Activated naive CD8-positive, alpha-beta T cell (primary cell): ENCODE results near the gene RTN4RL1.

Experiments used
- H3K27ac Mint-ChIP-seq: one replicate; pipeline ENCODE4 v1.8.0; 2021; ENCODE audit warnings: mixed read lengths
- H3K27me3 Mint-ChIP-seq: one replicate; pipeline ENCODE4 v1.8.0; 2021; ENCODE audit warnings: mixed read lengths
- H3K36me3 Mint-ChIP-seq: one replicate; pipeline ENCODE4 v1.8.0; 2021; ENCODE audit warnings: mixed read lengths
- H3K4me1 Mint-ChIP-seq: one replicate; pipeline ENCODE4 v1.8.0; 2021; ENCODE audit warnings: low read depth, mixed read lengths
- H3K4me3 Mint-ChIP-seq: one replicate; pipeline ENCODE4 v1.8.0; 2021; ENCODE audit warnings: mild to moderate bottlenecking, mixed read lengths
- H3K9me3 Mint-ChIP-seq: one replicate; pipeline ENCODE4 v1.8.0; 2021; ENCODE audit warnings: low read depth, mixed read lengths

RTN4RL1 gene, protein sequence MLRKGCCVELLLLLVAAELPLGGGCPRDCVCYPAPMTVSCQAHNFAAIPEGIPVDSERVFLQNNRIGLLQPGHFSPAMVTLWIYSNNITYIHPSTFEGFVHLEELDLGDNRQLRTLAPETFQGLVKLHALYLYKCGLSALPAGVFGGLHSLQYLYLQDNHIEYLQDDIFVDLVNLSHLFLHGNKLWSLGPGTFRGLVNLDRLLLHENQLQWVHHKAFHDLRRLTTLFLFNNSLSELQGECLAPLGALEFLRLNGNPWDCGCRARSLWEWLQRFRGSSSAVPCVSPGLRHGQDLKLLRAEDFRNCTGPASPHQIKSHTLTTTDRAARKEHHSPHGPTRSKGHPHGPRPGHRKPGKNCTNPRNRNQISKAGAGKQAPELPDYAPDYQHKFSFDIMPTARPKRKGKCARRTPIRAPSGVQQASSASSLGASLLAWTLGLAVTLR

GRCh38 chr17:2025220-2025621, at the start of gene RTN4RL1:
TSS of gene RTN4RL1 (minus strand) at chr17:2025334. CDS start at chr17:2024865, 469 bp downstream.
- Mint-ChIP-seq H3K9me3 (no peaks in the 10 kb centered on the region), H3K27ac (no peak within 1 kb of the TSS), H3K4me3 (peak within 1 kb of the TSS; percentile 83), H3K4me1 (peaks cover 18% of the 10 kb centered on the region), H3K36me3 (no peaks in the 10 kb centered on the region), H3K27me3 (peaks cover 6% of the 10 kb centered on the region)

DNA sequence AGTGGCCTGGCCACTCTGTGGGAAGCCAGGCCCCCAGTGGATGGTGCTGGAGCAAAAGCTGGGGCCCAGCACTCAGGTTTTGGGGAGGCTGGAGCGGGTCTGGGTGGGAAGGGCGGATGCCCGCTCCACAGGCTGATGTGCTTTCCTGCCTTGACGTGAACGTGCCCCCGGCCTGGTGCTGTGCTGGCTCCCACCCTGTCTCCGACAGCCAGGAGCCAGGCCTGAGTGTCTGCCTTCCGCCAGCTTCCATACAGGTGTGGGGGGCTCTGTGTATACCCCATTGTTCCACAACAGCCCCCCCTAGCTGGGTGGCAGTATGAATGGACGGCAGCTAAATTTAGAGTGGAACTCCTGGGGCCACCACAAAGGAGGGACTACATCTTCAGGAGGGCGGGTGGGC, 49.8 kb upstream of the RTN4RL1 start:
- peaks cover 30% of the 10 kb centered on the region for H3K36me3 Mint-ChIP-seq
- H3K4me1 Mint-ChIP-seq: peaks cover 18% of the 10 kb centered on the region

GRCh38 chr17:2071455-2072281, 46.5 kb upstream of the RTN4RL1 start:
- H3K27ac Mint-ChIP-seq: no peak overlapping the region
- H3K4me1 Mint-ChIP-seq: peaks cover 29% of the 10 kb centered on the region
- no peaks in the 10 kb centered on the region for H3K9me3 Mint-ChIP-seq
- no peak overlapping the region for H3K4me3 Mint-ChIP-seq
- peaks cover 23% of the 10 kb centered on the region for H3K36me3 Mint-ChIP-seq
- no peaks in the 10 kb centered on the region for H3K27me3 Mint-ChIP-seq

More for the DNA sequence above, 49.8 kb upstream of the RTN4RL1 start:
- H3K27me3 Mint-ChIP-seq: no peaks in the 10 kb centered on the region
- no peaks in the 10 kb centered on the region for H3K9me3 Mint-ChIP-seq
- H3K27ac Mint-ChIP-seq: no peak overlapping the region
- no peak overlapping the region for H3K4me3 Mint-ChIP-seq

DNA sequence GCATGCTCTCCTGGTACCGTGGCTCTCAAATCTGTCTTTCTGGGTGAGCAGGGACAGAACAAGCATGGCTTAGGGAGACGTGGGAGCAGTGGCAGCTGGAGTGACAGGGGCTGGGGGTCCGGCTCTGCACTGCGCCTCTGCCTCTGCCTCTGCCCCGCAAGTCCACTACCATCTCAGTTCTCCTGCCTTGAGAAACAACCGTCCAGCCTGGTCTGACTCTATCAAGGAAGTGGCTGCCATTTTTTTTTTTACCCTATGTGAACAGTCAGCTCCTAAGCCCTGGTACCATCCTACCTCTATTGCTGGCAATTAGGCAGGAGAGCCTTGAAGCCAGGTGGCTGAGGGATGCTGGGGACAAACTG, 45.9 kb upstream of the RTN4RL1 start:
- peak overlapping the region; percentile 41 for H3K27ac Mint-ChIP-seq
- no peaks in the 10 kb centered on the region for H3K27me3 Mint-ChIP-seq
- peaks cover 29% of the 10 kb centered on the region for H3K4me1 Mint-ChIP-seq
- no peak overlapping the region for H3K4me3 Mint-ChIP-seq
- H3K9me3 Mint-ChIP-seq: no peaks in the 10 kb centered on the region
- peaks cover 26% of the 10 kb centered on the region for H3K36me3 Mint-ChIP-seq

DNA sequence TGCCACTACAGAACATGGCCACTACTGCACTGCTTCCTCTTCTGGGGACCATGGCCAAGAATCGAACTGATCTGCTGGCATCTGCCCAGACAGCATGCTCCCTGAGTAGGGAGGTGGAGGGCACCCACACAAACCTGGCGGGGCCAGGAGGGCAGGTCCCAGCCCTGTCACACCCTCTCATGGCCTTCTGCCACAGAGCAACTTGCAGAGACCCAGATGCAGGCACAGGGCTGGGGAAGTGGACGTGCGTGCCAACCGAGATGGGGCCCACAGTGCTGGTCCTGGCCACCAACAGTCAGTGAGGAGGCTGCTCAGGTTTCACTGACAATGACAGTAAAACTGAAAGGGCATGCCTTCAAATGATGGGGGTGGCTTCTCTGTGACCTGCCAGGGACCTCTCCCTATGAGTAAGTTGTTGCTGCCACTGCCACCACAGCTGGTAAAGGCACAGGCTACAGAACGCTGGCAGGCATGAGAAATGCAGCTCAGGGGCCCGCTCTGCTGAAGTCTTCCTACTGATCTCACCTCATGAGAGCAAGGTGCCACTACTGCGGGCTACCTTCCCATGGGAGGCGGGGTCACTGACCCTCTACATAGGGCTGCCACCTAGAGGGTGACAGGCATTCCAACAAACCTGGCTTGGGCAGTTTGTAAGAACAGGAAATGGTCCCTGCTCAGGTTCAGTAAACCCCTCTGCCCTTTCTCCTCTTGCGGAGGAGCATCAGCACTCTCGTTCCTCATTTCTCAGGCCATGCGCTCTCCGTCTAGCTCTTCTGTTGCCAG, 45.3 kb upstream of the RTN4RL1 start:
- Mint-ChIP-seq H3K36me3 (peaks cover 28% of the 10 kb centered on the region), H3K27me3 (no peaks in the 10 kb centered on the region), H3K27ac (peak overlapping the region; percentile 86), H3K4me1 (peaks cover 28% of the 10 kb centered on the region), H3K4me3 (peak overlapping the region; percentile 67), H3K9me3 (no peaks in the 10 kb centered on the region)

DNA sequence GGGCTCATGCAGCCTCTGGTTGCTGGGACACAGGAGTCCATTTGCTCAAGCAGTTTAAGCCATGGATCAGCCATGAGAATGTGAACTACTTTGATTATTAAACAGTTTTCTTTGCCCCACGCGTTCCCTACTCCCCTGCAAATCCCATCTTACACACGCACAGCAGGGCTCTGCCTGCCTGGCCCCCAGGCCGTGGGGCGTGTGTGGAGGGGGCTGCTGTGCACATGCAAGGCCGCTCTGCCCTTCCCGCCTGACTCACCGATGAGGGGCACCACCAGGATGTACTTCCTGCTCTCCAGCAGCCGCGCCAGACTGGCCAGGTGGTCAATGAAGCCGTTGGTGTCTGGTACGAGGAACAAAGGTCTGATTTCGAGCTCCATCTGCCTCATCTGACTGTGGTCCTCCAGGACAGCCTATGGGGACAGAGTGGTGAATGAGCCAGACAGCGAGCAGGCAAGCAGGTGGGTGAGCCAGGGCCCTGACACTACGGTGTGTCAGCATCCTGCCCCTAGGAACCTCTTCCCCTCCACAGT, 43.5 kb upstream of the RTN4RL1 start:
- H3K9me3 Mint-ChIP-seq: no peaks in the 10 kb centered on the region
- H3K36me3 Mint-ChIP-seq: peaks cover 29% of the 10 kb centered on the region
- H3K27me3 Mint-ChIP-seq: no peaks in the 10 kb centered on the region
- peaks cover 27% of the 10 kb centered on the region for H3K4me1 Mint-ChIP-seq
- H3K27ac Mint-ChIP-seq: peak overlapping the region; percentile 61
- peak overlapping the region; percentile 40 for H3K4me3 Mint-ChIP-seq

DNA sequence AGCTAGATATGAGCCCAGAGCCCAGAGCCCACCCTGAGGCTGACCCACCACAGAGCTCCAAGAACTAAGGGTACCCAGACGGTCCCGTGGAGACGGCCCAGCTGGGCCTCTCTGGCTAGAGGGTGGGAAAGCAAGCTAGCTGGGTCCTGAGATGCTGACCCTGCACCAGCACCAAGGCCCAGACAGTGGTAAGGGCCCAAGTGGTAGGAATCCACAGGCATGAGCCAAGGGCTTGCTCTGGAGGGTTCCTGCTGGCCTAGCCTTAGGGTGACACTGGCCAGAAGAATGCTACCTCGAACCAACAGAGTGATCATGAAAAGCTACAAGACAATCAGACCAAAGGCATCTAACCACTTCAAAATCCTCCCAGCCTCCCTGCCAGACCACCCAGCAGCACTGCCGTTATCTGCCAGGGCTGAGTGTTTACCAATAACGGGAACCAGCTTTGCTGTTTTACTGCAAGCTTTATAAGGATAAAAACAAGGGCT, 42.9 kb upstream of the RTN4RL1 start:
- H3K27me3 Mint-ChIP-seq: no peaks in the 10 kb centered on the region
- no peak overlapping the region for H3K27ac Mint-ChIP-seq
- H3K4me3 Mint-ChIP-seq: no peak overlapping the region
- no peaks in the 10 kb centered on the region for H3K9me3 Mint-ChIP-seq
- H3K36me3 Mint-ChIP-seq: peaks cover 33% of the 10 kb centered on the region
- H3K4me1 Mint-ChIP-seq: peaks cover 27% of the 10 kb centered on the region

- Mint-ChIP-seq H3K9me3 (no peaks in the 10 kb centered on the region), H3K27me3 (no peaks in the 10 kb centered on the region), H3K36me3 (peaks cover 30% of the 10 kb centered on the region), H3K27ac (no peak overlapping the region), H3K4me3 (no peak overlapping the region), H3K4me1 (peaks cover 27% of the 10 kb centered on the region)
Measured at GRCh38 chr17:2067608-2068024, 42.5 kb upstream of the RTN4RL1 start.

GRCh38 chr17:2067048-2067561, 42.0 kb upstream of the RTN4RL1 start:
- Mint-ChIP-seq H3K4me3 (no peak overlapping the region), H3K9me3 (no peaks in the 10 kb centered on the region), H3K27ac (peak overlapping the region; percentile 6), H3K27me3 (no peaks in the 10 kb centered on the region), H3K4me1 (peaks cover 27% of the 10 kb centered on the region), H3K36me3 (peaks cover 32% of the 10 kb centered on the region)

GRCh38 chr17:2065949-2066400, 40.8 kb upstream of the RTN4RL1 start:
- Mint-ChIP-seq H3K9me3 (no peaks in the 10 kb centered on the region), H3K27ac (no peak overlapping the region), H3K4me1 (peaks cover 25% of the 10 kb centered on the region), H3K36me3 (peaks cover 34% of the 10 kb centered on the region), H3K4me3 (no peak overlapping the region), H3K27me3 (no peaks in the 10 kb centered on the region)

DNA sequence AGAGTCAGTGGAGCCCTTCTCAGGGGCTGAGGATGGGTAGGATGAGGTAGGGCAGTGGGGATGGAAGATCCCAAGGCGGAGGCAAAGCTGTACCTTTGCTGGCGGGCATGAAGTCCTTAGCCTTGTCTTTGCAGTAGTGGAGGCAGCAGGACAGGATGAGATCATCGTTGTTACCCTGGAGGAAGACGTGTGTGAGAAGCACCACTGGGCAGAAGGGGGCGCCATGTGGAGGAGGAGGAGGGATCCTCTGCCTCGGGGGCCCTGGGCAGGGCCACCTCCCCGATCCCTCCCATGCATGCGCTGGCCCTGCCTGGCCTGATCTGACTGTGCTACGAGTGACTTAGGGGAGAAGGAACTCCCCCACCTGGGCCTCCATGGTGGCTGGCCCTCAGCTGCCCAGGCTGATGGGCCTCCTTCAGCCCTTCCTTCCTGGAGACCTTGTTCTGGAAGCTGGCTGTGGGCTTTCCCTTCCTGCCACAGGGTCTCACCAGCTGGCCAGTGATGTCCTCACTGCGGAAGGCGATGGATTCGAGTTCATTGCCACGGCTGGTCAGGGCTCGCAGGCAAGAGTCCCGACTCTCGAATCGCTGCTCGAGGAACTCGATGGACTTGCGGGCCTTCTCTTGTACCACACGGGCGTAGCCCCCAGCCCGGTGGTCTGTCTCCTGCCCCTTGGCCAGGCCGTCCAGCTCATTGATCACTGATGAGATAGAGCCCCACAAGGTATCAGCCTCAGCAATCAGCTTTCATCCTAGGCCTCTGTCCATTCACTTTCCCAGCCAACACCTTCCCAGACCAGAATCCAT, 40.0 kb upstream of the RTN4RL1 start:
- no peak overlapping the region for H3K4me3 Mint-ChIP-seq
- H3K36me3 Mint-ChIP-seq: peaks cover 38% of the 10 kb centered on the region
- H3K27me3 Mint-ChIP-seq: peaks cover 2% of the 10 kb centered on the region
- H3K4me1 Mint-ChIP-seq: peaks cover 18% of the 10 kb centered on the region
- H3K27ac Mint-ChIP-seq: no peak overlapping the region
- no peaks in the 10 kb centered on the region for H3K9me3 Mint-ChIP-seq

GRCh38 chr17:2064520-2064971, 39.4 kb upstream of the RTN4RL1 start:
- Mint-ChIP-seq H3K4me3 (no peak overlapping the region), H3K4me1 (peaks cover 13% of the 10 kb centered on the region), H3K9me3 (no peaks in the 10 kb centered on the region), H3K27ac (peak overlapping the region; percentile 54), H3K27me3 (peaks cover 2% of the 10 kb centered on the region), H3K36me3 (peaks cover 34% of the 10 kb centered on the region)

DNA sequence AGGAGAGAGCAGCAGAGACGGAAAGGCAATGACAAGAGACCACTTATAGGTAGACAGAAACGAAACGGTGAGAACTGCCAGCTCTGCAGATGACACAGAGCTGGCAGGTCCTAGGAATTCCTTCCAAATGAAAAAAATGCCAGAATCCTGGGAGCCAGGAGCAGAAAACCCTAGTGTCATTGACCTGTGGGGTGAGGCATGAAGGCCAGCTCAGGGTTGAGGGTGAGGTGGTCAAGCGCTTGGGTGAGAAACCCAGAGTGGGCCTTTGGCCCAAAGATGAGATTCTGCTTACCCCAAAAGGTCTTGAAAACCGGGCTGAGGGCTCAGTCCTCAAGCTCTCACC, 39.0 kb upstream of the RTN4RL1 start:
- Mint-ChIP-seq H3K9me3 (no peaks in the 10 kb centered on the region), H3K36me3 (peaks cover 33% of the 10 kb centered on the region), H3K4me3 (peak overlapping the region; percentile 21), H3K27ac (no peak overlapping the region), H3K4me1 (peaks cover 13% of the 10 kb centered on the region), H3K27me3 (peaks cover 3% of the 10 kb centered on the region)
